GM10248 (cell line): Measurements from ENCODE around the gene ZC2HC1B.

Source experiments
- CTCF ChIA-PET: fragments of 300-600 bp; sonication (Branson Sonifier 250); formaldehyde crosslinking; extraction: SDS; loops from one replicate; lab custom pipeline; 2021; ENCODE audit warnings: antibody characterized with exemption; lab: Yijun Ruan, JAX
- POLR2A ChIA-PET: fragments of 350-650 bp; sonication (Branson Sonifier 250); formaldehyde crosslinking; extraction: SDS; loops from one replicate; lab custom pipeline; 2020; ENCODE audit warnings: antibody characterized with exemption; lab: Yijun Ruan, JAX
- DNase-seq: peaks from one replicate; pipeline ENCODE4 v3.0.0; 2012; ENCODE audit errors: extremely low spot score
- CTCF ChIP-seq: IDR thresholded peaks from 2 replicates; pipeline ENCODE4 v1.5.1; 2012; ENCODE audit warnings: mild to moderate bottlenecking, low read depth; ENCODE audit errors: extremely low read depth, missing control alignments, control extremely low read depth

ZC2HC1B gene

DNA sequence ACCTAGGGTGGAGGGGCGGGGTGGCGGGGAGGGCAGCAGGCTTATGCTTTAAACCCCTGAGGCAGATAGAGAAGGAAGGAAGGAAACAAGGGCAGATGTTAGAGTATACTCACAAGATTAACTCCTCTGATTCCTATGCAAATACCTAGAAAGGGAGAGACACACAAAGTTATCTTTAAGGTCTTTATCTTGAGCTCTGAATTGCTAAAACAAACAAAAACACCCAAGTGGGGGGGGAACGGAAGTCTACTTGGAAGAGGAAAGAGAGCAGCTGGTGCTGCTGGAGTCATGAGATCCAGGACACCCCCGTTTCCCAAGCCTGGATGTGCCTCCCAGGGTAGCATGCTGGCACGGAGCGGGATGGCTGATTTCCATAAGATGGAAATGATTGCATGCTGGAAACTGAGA, 100.4 kb downstream of the ZC2HC1B start:
- CTCF ChIA-PET: interaction anchor here (0.8 to 1.3 kb wide), 5 partner anchors 8 to 92 kb away, joined by 3 read pairs; no protein-coding TSS in a partner anchor
- no peak for TF ChIP-seq CTCF
- DNase-seq: no peak
- POLR2A ChIA-PET: no interaction called here

DNA sequence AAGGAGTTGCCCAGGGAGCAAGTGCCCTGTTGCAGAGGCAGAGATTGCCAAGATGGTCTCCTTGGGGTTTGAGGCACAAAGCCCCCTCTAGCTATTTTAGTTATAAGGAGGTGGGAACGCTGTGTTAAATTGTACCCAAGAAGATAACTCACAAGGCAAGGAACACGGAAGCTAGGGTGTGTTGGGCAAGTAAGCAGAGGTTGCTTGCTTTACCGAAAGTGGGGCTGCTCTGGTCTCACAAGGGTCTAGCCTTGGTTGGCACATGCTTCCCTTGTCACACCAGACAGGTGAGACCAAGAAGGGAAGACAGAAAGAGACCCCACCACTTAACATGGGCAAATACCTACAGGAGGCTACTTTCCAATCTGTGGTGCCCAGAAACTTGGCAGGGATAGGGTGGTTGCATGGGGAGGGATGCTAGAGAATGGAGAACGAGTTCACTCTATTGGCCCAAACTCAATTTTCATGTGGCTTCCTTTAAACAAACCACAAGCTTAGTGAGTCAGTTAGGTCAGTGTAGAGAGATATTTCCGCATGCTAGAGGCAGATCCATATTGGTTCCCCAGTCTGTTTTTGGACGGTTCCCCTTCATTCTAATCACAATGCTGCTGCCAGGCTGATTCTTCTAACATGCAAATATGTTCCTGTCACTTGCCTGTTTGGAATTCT, 101.4 kb downstream of the ZC2HC1B start:
- ChIA-PET POLR2A (no interaction called here), CTCF (interaction anchor here (0.7 to 1.3 kb wide), 5 partner anchors 9 to 97 kb away, joined by 3 to 4 read pairs (median 3); no protein-coding TSS in a partner anchor)
- TF ChIP-seq CTCF: no peak
- no peak for DNase-seq

DNA sequence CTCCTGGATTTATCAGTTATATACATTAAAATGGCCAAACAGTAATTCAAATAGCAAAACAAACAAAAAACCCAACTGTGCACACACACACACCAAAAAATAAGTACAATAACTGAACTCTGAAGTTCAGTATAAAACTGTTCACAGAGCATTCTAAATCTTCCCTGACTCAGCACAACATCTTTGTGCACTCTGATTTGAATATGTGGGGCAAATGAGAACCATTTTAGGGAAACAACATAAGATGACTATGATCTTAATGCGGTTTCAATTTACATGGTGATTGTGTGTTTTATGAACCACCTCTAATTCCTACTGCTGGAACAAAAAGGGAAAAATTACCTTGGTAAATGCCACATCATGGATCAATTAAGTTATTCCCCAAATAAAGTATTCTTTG, 102.0 kb downstream of the ZC2HC1B start:
- ChIA-PET CTCF (no interaction called here), POLR2A (no interaction called here)
- DNase-seq: no peak
- no peak for TF ChIP-seq CTCF

DNA sequence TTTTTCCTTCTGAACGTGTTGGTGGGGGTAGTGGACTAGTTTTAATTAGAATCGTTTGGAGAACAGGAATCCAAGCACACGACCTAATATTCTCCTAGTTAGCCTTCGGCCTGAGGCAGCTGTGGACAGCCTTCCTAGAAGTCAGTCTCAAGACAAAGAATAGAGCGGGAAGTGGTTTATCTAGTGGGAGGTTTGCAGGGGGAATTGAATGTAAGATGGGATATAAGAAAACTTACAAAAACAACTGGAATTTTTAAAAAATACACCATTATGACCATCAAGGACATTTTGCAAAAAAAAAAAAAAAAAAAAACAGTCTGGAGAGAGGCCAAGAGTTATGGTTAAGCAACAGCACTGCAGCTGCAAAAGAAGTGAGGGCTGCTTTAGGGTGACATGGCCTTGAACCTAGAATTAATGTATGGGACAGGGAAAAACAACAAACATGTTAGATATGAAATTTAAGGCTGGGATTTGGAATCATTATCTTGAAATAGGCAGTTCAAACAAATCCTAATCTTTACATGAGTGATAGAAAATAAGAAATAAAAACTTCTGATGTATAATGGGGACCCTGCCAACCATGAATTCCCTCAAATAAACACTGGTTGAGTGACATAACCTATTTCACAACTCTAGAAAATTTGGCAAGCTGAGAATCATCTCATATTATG, 103.6 kb downstream of the ZC2HC1B start:
- POLR2A ChIA-PET: no interaction called here
- CTCF ChIA-PET: interaction anchor here (1.5 kb wide), 1 partner anchor 26 kb away, joined by 4 read pairs; no protein-coding TSS in a partner anchor
- DNase-seq: no peak
- no peak for TF ChIP-seq CTCF

- TF ChIP-seq CTCF: no peak
- POLR2A ChIA-PET: no interaction called here
- DNase-seq: no peak
- CTCF ChIA-PET: no interaction called here
Observed at GRCh38 chr6:143969077-143969476, 104.8 kb downstream of the ZC2HC1B start.

DNA sequence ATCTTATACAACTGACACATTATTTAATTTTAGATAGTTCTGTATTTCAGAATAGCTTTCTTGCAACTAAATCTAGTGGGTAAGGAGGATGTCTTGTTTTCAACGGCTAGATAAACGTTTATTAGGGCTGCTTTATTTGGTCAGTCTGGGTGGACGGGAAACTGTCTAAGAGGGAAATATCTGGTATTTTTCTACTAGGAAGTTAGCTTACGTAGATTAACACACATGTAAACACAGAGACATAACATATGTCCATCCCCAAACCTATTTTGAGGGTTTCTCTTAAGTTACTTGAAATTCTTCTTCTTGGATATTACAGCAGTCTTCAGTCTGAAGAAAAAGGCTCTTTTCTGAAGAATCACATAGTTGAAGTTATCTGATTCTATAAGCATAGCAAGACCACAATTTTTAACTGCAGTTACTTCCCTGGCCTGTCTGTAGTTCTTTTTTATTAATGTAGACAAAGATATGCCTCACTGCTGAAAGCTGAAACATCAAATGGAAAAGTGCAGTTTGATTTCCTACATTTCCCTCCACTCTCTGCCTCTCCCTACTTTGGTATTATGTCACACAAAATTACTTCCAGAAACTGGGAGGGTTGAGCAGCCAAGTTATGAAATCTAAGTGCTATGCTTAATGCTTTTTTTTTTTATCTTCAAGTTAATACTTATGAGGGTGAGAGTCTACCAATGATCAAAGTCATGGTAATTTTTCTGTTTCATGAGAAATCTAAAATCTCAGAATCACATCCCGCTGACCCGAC, 106.4 kb downstream of the ZC2HC1B start:
- CTCF ChIA-PET: interaction anchor here (1.3 to 1.5 kb wide), 2 partner anchors 12 to 18 kb away, joined by 3 to 4 read pairs; no protein-coding TSS in a partner anchor
- POLR2A ChIA-PET: no interaction called here
- no peak for TF ChIP-seq CTCF
- DNase-seq: no peak
